ENCODE results near the gene APOBEC3A.

DNA sequence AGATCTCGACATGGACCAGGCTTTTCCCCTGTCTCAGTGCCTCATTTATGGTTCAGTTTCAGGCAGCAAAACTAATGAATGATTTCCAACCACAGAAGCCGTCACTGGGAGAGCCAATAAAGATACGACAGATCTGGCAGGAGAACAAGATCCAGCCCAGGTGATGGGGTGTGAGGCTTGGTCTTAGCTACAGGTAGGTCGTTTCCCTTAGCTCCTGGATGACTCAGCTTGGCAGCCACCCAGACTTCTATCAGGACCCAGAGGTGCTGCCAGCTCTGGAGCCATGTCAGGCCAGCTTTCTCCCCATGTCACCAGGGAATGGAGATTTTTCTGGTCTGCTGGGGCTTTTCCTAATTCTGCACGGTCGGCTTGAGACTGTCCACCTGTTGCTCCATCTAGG lies 36.3 kb upstream of the APOBEC3A start:
- TF ChIP-seq MXI1 (IDR thresholded peaks at IDR 0.05; ENCODE audit: borderline replicate concordance, low read depth, low read length) (no peak), CTCF (conservative IDR thresholded peaks at IDR 0.05; ENCODE audit: low read depth, low read length) (no peak), FOS (IDR thresholded peaks at IDR 0.05; ENCODE audit: low read depth, low read length) (no peak), RFX5 (IDR thresholded peaks at IDR 0.05; ENCODE audit: low read depth, low read length) (no peak), POLR2A (IDR thresholded peaks at IDR 0.05; ENCODE audit: low read depth, low read length) (no peak), MAZ (IDR thresholded peaks at IDR 0.05; ENCODE audit: borderline replicate concordance, low read depth, low read length) (no peak), SMC3 (IDR thresholded peaks at IDR 0.05; ENCODE audit: low read depth, low read length) (no peak), RCOR1 (IDR thresholded peaks at IDR 0.05; ENCODE audit: insufficient replicate concordance, low read length) (no peak)
